ENCODE data around the gene LBH.

The LBH gene

GRCh38 chr2:30287857-30288513, 56.7 kb downstream of the LBH start:
- H3K27ac ChIP-seq (ENCODE audit: low read length): no peak overlapping the region
- ATAC-seq (ENCODE audit: insufficient read depth, low read depth): no peak

GRCh38 chr2:30288561-30288960, 57.2 kb downstream of the LBH start:
- H3K4me3 ChIP-seq (ENCODE audit: low read depth in 1 of 2, low read length in 2 of 2): no peak overlapping the region
- TF ChIP-seq EZH2 (IDR thresholded peaks at IDR 0.05; ENCODE audit: borderline replicate concordance, low read depth, low read length, severe bottlenecking) (no peak), CTCF (IDR thresholded peaks at IDR 0.05; ENCODE audit: borderline replicate concordance, extremely low read depth, low read length, poor library complexity, severe bottlenecking) (no peak)
- H3K4me2 ChIP-seq (ENCODE audit: insufficient read depth, low read length): no peak overlapping the region
- ATAC-seq (ENCODE audit: insufficient read depth, low read depth) (no peak), DNase-seq (no peak)
- no peak overlapping the region for H2AFZ ChIP-seq (ENCODE audit: low read depth, low read length)
- no peaks in the 10 kb centered on the region for H3K79me2 ChIP-seq (ENCODE audit: insufficient read depth, low read length)
- H3K36me3 ChIP-seq (ENCODE audit: insufficient read depth, low read length): no peaks in the 10 kb centered on the region
- no peaks in the 10 kb centered on the region for H3K27me3 ChIP-seq (ENCODE audit: insufficient read depth, low read length, poor library complexity)
- no peaks in the 10 kb centered on the region for H3K9me3 ChIP-seq (ENCODE audit: insufficient read depth, low read length, severe bottlenecking)
- no peaks in the 10 kb centered on the region for H4K20me1 ChIP-seq (ENCODE audit: insufficient read depth, low read length)
- H3K4me1 ChIP-seq (ENCODE audit: insufficient read depth, low read length): peaks cover 8% of the 10 kb centered on the region
- no peak overlapping the region for H3K27ac ChIP-seq (ENCODE audit: low read length)
- no peak overlapping the region for H3K9ac ChIP-seq (ENCODE audit: low read depth, low read length)

More at GRCh38 chr2:30287857-30288513, 56.7 kb downstream of the LBH start:
- H3K4me3 ChIP-seq (ENCODE audit: low read depth in 1 of 2, low read length in 2 of 2): no peak overlapping the region
- no peaks in the 10 kb centered on the region for H3K79me2 ChIP-seq (ENCODE audit: insufficient read depth, low read length)
- no peak overlapping the region for H2AFZ ChIP-seq (ENCODE audit: low read depth, low read length)
- H3K9me3 ChIP-seq (ENCODE audit: insufficient read depth, low read length, severe bottlenecking): no peaks in the 10 kb centered on the region
- no peaks in the 10 kb centered on the region for H3K27me3 ChIP-seq (ENCODE audit: insufficient read depth, low read length, poor library complexity)
- no peak overlapping the region for H3K4me2 ChIP-seq (ENCODE audit: insufficient read depth, low read length)
- no peak for DNase-seq
- TF ChIP-seq CTCF (IDR thresholded peaks at IDR 0.05; ENCODE audit: borderline replicate concordance, extremely low read depth, low read length, poor library complexity, severe bottlenecking): no peak
- no peak for TF ChIP-seq EZH2 (IDR thresholded peaks at IDR 0.05; ENCODE audit: borderline replicate concordance, low read depth, low read length, severe bottlenecking)
- no peaks in the 10 kb centered on the region for H3K36me3 ChIP-seq (ENCODE audit: insufficient read depth, low read length)
- H3K4me1 ChIP-seq (ENCODE audit: insufficient read depth, low read length): peaks cover 8% of the 10 kb centered on the region
- no peaks in the 10 kb centered on the region for H4K20me1 ChIP-seq (ENCODE audit: insufficient read depth, low read length)
- no peak overlapping the region for H3K9ac ChIP-seq (ENCODE audit: low read depth, low read length)

GRCh38 chr2:30293303-30293921, 62.1 kb downstream of the LBH start:
- Histone ChIP-seq H3K79me2 (ENCODE audit: insufficient read depth, low read length) (no peaks in the 10 kb centered on the region), H3K4me1 (ENCODE audit: insufficient read depth, low read length) (no peaks in the 10 kb centered on the region), H3K27me3 (ENCODE audit: insufficient read depth, low read length, poor library complexity) (no peaks in the 10 kb centered on the region), H4K20me1 (ENCODE audit: insufficient read depth, low read length) (no peaks in the 10 kb centered on the region), H2AFZ (ENCODE audit: low read depth, low read length) (no peak overlapping the region), H3K9ac (ENCODE audit: low read depth, low read length) (no peak overlapping the region), H3K27ac (ENCODE audit: low read length) (no peak overlapping the region), H3K4me2 (ENCODE audit: insufficient read depth, low read length) (no peak overlapping the region), H3K36me3 (ENCODE audit: insufficient read depth, low read length) (no peaks in the 10 kb centered on the region), H3K9me3 (ENCODE audit: insufficient read depth, low read length, severe bottlenecking) (no peaks in the 10 kb centered on the region), H3K4me3 (ENCODE audit: low read depth in 1 of 2, low read length in 2 of 2) (no peak overlapping the region)
- ATAC-seq (ENCODE audit: insufficient read depth, low read depth): no peak
- DNase-seq: no peak
- no peak for TF ChIP-seq CTCF (IDR thresholded peaks at IDR 0.05; ENCODE audit: borderline replicate concordance, extremely low read depth, low read length, poor library complexity, severe bottlenecking)
- TF ChIP-seq EZH2 (IDR thresholded peaks at IDR 0.05; ENCODE audit: borderline replicate concordance, low read depth, low read length, severe bottlenecking): no peak
